Esophagus squamous epithelium (tissue), 4 donors: Measurements from ENCODE around the gene EFHC2.

ENCODE experiments used
- POLR2A ChIP-seq, 4 donors: fragments of 450-650 bp; IDR thresholded peaks; one replicate each; pipeline ENCODE4 v1.6.1; 2017; ENCODE audit warnings: antibody characterized with exemption in 4 of 4, mild to moderate bottlenecking in 4 of 4, moderate library complexity in 3 of 4
- TF ChIP-seq, protein P1 (sequence below), 6 experiments: fragments of 450-650 bp in 4 of 6; fragments of 200-600 bp in 2 of 6; sonication (generic) in 2 of 6; IDR thresholded peaks; one replicate each; pipeline ENCODE4 v1.5.1; 2016 to 2019; ENCODE audit warnings: antibody characterized with exemption in 6 of 6, mild to moderate bottlenecking in 4 of 6, moderate library complexity in 4 of 6

DNA sequence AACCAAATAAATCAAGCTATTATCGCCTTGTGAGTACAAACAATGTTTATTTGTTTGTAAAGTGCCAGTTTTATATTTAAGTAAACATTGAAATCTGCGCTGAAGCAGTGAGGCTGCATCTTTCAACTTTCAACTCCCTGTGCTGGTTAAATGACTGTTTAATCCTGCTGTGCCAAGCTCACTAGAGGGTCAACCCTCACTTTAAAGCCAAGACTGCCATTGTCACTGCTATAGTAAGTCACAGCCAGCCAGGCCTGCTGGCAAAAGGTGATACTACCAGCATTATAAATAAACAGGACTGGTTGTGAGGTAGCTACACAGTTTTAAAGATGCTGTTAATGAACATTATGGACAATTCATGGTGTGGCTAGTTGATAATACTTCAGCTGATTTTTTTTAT, 34.6 kb downstream of the EFHC2 start:
- TF ChIP-seq, protein P1, sequence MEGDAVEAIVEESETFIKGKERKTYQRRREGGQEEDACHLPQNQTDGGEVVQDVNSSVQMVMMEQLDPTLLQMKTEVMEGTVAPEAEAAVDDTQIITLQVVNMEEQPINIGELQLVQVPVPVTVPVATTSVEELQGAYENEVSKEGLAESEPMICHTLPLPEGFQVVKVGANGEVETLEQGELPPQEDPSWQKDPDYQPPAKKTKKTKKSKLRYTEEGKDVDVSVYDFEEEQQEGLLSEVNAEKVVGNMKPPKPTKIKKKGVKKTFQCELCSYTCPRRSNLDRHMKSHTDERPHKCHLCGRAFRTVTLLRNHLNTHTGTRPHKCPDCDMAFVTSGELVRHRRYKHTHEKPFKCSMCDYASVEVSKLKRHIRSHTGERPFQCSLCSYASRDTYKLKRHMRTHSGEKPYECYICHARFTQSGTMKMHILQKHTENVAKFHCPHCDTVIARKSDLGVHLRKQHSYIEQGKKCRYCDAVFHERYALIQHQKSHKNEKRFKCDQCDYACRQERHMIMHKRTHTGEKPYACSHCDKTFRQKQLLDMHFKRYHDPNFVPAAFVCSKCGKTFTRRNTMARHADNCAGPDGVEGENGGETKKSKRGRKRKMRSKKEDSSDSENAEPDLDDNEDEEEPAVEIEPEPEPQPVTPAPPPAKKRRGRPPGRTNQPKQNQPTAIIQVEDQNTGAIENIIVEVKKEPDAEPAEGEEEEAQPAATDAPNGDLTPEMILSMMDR (IDR thresholded peaks at IDR 0.05) = no peak
- no peak for TF ChIP-seq POLR2A (IDR thresholded peaks at IDR 0.05)
